HepG2 (cell line): Measurements from ENCODE around the gene INPP5E. TPM values are rescaled to one million over a fixed set of nuclear protein-coding genes. Genes with fewer than 3 reads are reported as not detected.
A peak's percentile ranks its signal among the peaks of the same experiment; 100 is the strongest.

Experiments
- ATAC-seq: fragments of 200-7000 bp; cut with Tn5 transposase; 3 replicates; pipeline ENCODE4 v1.9.1; 2020; ENCODE audit warnings: mild to moderate bottlenecking, moderate library complexity
- BruUV-seq: library from RNA; stranded (reverse); fragments of 400-500 nt; replicated peaks from 2 replicates; lab custom pipeline; 2021; lab: Mats Ljungman, UMichigan
- CTCF ChIA-PET: fragments of 300-600 bp; formaldehyde crosslinking; extraction: SDS; loops from one replicate; lab custom pipeline; 2021; ENCODE audit warnings: low total read pairs, inconsistent platforms, low intra/inter-chr PET ratio; lab: Yijun Ruan, JAX
- POLR2A ChIA-PET: fragments of 350-600 bp; sonication (Branson Sonifier 250); formaldehyde crosslinking; loops from one replicate; lab custom pipeline; 2020; ENCODE audit warnings: antibody characterized with exemption, inconsistent platforms; lab: Yijun Ruan, JAX
- DNase-seq: peaks from one replicate; pipeline ENCODE4 v3.0.0-alpha.2; 2015; ENCODE audit warnings: low spot score
- FAIRE-seq: peaks from 3 replicates; lab custom pipeline; 2011; peaks lifted over from hg19 to GRCh38; lab: Jason Lieb, UNC
- H2AFZ ChIP-seq: one replicate; pipeline ENCODE4 v1.6.1; 2011; ENCODE audit warnings: low read length, inconsistent platforms
- H3K27ac ChIP-seq: fragments of 300-600 bp; 3 replicates; pipeline ENCODE4 v1.8.0; 2011; ENCODE audit warnings: mixed run types, mild to moderate bottlenecking, mixed read lengths, low read length, inconsistent platforms; ENCODE audit not compliant: insufficient read depth; ENCODE audit errors: extremely low read length
- H3K27me3 ChIP-seq, 2 experiments: fragments of 200-600 bp in 1 of 2; 2 replicates in 1 of 2; 3 replicates in 1 of 2; pipeline versions ENCODE4 v1.6.0 to v1.8.0; 2011; ENCODE audit warnings: low read length in 2 of 2, mild to moderate bottlenecking in 2 of 2, moderate library complexity in 2 of 2, inconsistent platforms in 1 of 2; ENCODE audit not compliant: insufficient read depth in 2 of 2, control insufficient read depth in 1 of 2
- H3K36me3 ChIP-seq, 2 experiments: fragments of 200-600 bp in 1 of 2; replicated peaks in 1 of 2; 2 replicates in 1 of 2; 3 replicates in 1 of 2; pipeline versions ENCODE4 v1.5.1 to v1.8.0; 2011; ENCODE audit warnings: low read length in 2 of 2, inconsistent platforms in 1 of 2; ENCODE audit not compliant: insufficient read depth in 2 of 2, control insufficient read depth in 1 of 2
- H3K4me1 ChIP-seq: 2 replicates; pipeline ENCODE4 v1.5.1; 2012; ENCODE audit warnings: low read length, inconsistent platforms; ENCODE audit not compliant: insufficient read depth
- H3K4me2 ChIP-seq: 2 replicates; pipeline ENCODE4 v1.6.0; 2011; ENCODE audit warnings: low read depth, low read length, inconsistent platforms
- H3K4me3 ChIP-seq, 3 experiments: fragments of 200-600 bp in 1 of 3; sonication (generic), shearing (Covaris generic) in 1 of 3; replicated peaks in 1 of 3; 2 replicates each; pipeline ENCODE4 v1.5.1; 2011 to 2016; ENCODE audit warnings: low read length in 3 of 3, inconsistent platforms in 2 of 3, low read depth in 2 of 3, mild to moderate bottlenecking in 2 of 3, control low read depth in 1 of 3, mixed read lengths in 1 of 3; ENCODE audit not compliant: insufficient read depth in 1 of 3
- H3K79me2 ChIP-seq: one replicate; pipeline ENCODE4 v1.6.1; 2011; ENCODE audit warnings: low read length, inconsistent platforms; ENCODE audit not compliant: insufficient read depth
- H3K9ac ChIP-seq: 2 replicates; pipeline ENCODE4 v1.6.0; 2011; ENCODE audit warnings: mild to moderate bottlenecking, low read depth, low read length, inconsistent platforms; ENCODE audit not compliant: insufficient read depth
- H3K9me3 ChIP-seq: 2 replicates; pipeline ENCODE4 v1.5.1; 2012; ENCODE audit warnings: mild to moderate bottlenecking, low read length
- H4K20me1 ChIP-seq: 2 replicates; pipeline ENCODE4 v1.6.0; 2011; ENCODE audit warnings: inconsistent platforms, mild to moderate bottlenecking, low read length, moderate library complexity; ENCODE audit not compliant: insufficient read depth
- AGO2 ChIP-seq: fragments of 200-400 bp; formaldehyde crosslinking; optimal IDR thresholded peaks from 2 replicates; pipeline ENCODE3; 2017; ENCODE audit warnings: mild to moderate bottlenecking, low read depth, low read length, moderate library complexity
- ESRRA ChIP-seq: sonication (generic); formaldehyde crosslinking; IDR thresholded peaks from 2 replicates; pipeline ENCODE4 v1.5.1; 2020; ENCODE audit warnings: mild to moderate bottlenecking, low read depth, missing genetic modification reagents
- ZBTB49 ChIP-seq: sonication (generic); formaldehyde crosslinking; IDR thresholded peaks from 2 replicates; pipeline ENCODE4 v1.4.0; 2020; ENCODE audit warnings: missing genetic modification reagents, borderline replicate concordance
- WGBS: methylation state at CpG from one replicate; pipeline ENCODE4 v1.1.6; 2017; ENCODE audit warnings: low lambda C conversion rate; 5-methylcytosine and 5-hydroxymethylcytosine counted together
- in situ Hi-C: cut with HindIII; loops from 2 replicates; pipeline ENCODE4 v1.10.0; 2017; ENCODE audit warnings: low pct_unique_long_range_greater_than_20kb; ENCODE audit not compliant: extremely low pct_ligation_motif_present
- intact Hi-C: fragments of 100-400 bp; cut with micrococcal nuclease; formaldehyde crosslinking; loops from one replicate; pipeline ENCODE4 v1.10.0; 2022; ENCODE audit not compliant: unreplicated experiment
- polyA plus RNA-seq, 8 experiments: library from polyadenylated mRNA; depleted of rRNA in 3 of 8; stranded (reverse) in 7 of 8; unstranded in 1 of 8; fragments of >200 nt; fragmentation: Illumina TruSeq in 4 of 8; extraction: Trizol in 4 of 8; gene quantifications; 2 replicates each; pipeline versions ENCODE4 v1.2.1 to v1.2.3, GENCODE V29; 2011 to 2016; ENCODE audit warnings: low read depth in 4 of 8, missing spikeins in 1 of 8, mixed read lengths in 1 of 8; ENCODE audit not compliant: insufficient read depth in 1 of 8
- total RNA-seq, 5 experiments: library from RNA; depleted of rRNA; stranded (reverse); fragments of >200 nt; fragmentation: Illumina TruSeq; extraction: Trizol; gene quantifications; 2 replicates each; pipeline ENCODE4 v1.2.3, GENCODE V29; 2016; ENCODE audit warnings: low read depth in 1 of 5
- TF ChIP-seq, protein P1 (sequence below): sonication (generic); formaldehyde crosslinking; conservative IDR thresholded peaks from 2 replicates; pipeline ENCODE4 v1.8.0; 2022; ENCODE audit warnings: missing genetic modification reagents

Gene INPP5E
- total and polyA plus RNA-seq, 2 of the 13 experiments (the other 11 are each of a cell fraction or from before 2014, with no cell fraction given) = 5.5 TPM

DNA sequence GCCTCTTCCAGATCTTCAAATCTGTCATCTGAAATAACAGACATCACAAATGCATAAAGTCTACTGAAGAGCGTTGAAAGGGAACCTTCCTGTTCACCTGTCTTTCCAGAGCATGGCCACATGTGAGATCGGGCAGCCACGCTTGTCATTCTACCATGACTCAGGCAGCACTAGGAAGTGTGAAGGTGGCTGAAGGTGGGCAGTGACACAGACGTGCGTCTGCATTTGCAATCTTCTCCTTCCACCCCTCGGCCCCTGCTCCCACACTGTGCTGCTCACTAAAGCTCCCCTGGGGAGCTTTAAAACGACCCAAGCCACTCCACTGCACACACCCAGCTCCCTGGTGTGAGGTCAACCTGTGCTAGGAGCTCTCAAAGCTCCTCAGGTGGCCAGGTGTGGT, 31.7 kb downstream of the INPP5E start:
- Histone ChIP-seq H4K20me1 (peaks cover 8% of the 10 kb centered on the region), H3K36me3 (peaks cover 13 to 42% of the 10 kb centered on the region in 2 experiments), H3K4me1 (peaks cover 34% of the 10 kb centered on the region), H3K27me3 (no peaks in the 10 kb centered on the region; a peak in 1 of 5 replicates), H3K79me2 (peaks cover 40% of the 10 kb centered on the region), H3K9me3 (no peaks in the 10 kb centered on the region), H3K27ac (no peak overlapping the region), H2AFZ (no peak overlapping the region), H3K4me3 (no peak overlapping the region), H3K9ac (no peak overlapping the region), H3K4me2 (no peak overlapping the region)
- DNase-seq (no peak), FAIRE-seq (no peak), ATAC-seq (no peak)
- in situ Hi-C loops (no loop called here), intact Hi-C loops (no loop called here)
- POLR2A ChIA-PET = no interaction called here
- TF ChIP-seq ZBTB49 (no peak), AGO2 (peak; percentile 25), ESRRA (CRISPR knock-in tag) (no peak)
- TF ChIP-seq, protein P1, sequence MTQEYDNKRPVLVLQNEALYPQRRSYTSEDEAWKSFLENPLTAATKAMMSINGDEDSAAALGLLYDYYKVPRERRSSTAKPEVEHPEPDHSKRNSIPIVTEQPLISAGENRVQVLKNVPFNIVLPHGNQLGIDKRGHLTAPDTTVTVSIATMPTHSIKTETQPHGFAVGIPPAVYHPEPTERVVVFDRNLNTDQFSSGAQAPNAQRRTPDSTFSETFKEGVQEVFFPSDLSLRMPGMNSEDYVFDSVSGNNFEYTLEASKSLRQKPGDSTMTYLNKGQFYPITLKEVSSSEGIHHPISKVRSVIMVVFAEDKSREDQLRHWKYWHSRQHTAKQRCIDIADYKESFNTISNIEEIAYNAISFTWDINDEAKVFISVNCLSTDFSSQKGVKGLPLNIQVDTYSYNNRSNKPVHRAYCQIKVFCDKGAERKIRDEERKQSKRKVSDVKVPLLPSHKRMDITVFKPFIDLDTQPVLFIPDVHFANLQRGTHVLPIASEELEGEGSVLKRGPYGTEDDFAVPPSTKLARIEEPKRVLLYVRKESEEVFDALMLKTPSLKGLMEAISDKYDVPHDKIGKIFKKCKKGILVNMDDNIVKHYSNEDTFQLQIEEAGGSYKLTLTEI = no peak
- no TSS peak for BruUV-seq
- CTCF ChIA-PET = no interaction called here
- 93% methylated on average over 7 of the region's 7 CpGs for WGBS
